ENCODE data around the gene ORAI3.

The ORAI3 gene

GRCh38 chr16:30957456-30958174 is 8.7 kb downstream of the ORAI3 start, which contains the start of gene SETD1A:
Gene SETD1A (plus strand): TSS chr16:30957754. CDS start chr16:30958732, 978 bp downstream.
- H3K4me3 ChIP-seq (ENCODE audit: low read depth, low read length) = peak within 1 kb of the TSS; percentile 88
- peak; percentile 97 for DNase-seq (ENCODE audit: low read depth, low spot score)
- no peak for TF ChIP-seq CTCF (IDR thresholded peaks at IDR 0.05; ENCODE audit: low read depth, low read length)
- in situ Hi-C loops (cut with HindIII; ENCODE audit: low sequenced_read_pairs) = no loop called here

GRCh38 chr16:30958175-30959079 is 9.6 kb downstream of the ORAI3 start:
- no peak for TF ChIP-seq CTCF (IDR thresholded peaks at IDR 0.05; ENCODE audit: low read depth, low read length)
- peak overlapping the region; percentile 88 for H3K4me3 ChIP-seq (ENCODE audit: low read depth, low read length)
- in situ Hi-C loops (cut with HindIII; ENCODE audit: low sequenced_read_pairs) = no loop called here
- DNase-seq (ENCODE audit: low read depth, low spot score) = peak; percentile 40

- no peak for DNase-seq (ENCODE audit: low read depth, low spot score)
- H3K4me3 ChIP-seq (ENCODE audit: low read depth, low read length) = no peak overlapping the region
- no peak for TF ChIP-seq CTCF (IDR thresholded peaks at IDR 0.05; ENCODE audit: low read depth, low read length)
- in situ Hi-C loops (cut with HindIII; ENCODE audit: low sequenced_read_pairs) = no loop called here
Measured at GRCh38 chr16:30961384-30961783, 12.5 kb downstream of the ORAI3 start.

GRCh38 chr16:30963925-30964511 is 15.2 kb downstream of the ORAI3 start:
- H3K4me3 ChIP-seq (ENCODE audit: low read depth, low read length) = no peak overlapping the region
- in situ Hi-C loops (cut with HindIII; ENCODE audit: low sequenced_read_pairs) = no loop called here
- no peak for DNase-seq (ENCODE audit: low read depth, low spot score)
- no peak for TF ChIP-seq CTCF (IDR thresholded peaks at IDR 0.05; ENCODE audit: low read depth, low read length)

DNA sequence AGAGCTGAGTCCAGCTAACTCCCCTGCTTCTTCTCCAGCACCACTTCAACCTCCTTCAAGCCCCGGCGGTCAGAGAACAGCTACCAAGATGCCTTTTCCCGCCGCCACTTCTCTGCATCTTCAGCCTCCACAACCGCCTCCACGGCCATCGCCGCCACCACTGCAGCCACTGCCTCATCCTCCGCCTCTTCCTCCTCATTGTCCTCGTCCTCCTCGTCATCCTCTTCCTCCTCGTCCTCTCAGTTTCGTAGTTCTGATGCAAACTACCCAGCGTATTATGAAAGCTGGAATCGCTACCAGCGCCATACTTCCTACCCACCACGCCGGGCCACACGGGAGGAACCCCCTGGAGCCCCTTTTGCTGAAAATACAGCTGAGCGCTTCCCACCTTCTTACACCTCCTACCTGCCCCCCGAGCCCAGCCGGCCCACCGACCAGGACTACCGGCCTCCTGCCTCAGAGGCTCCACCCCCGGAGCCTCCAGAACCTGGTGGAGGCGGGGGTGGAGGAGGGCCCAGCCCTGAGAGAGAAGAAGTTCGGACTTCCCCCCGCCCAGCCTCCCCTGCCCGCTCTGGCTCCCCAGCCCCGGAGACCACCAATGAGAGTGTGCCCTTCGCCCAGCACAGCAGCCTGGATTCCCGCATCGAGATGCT is 15.8 kb downstream of the ORAI3 start:
- no peak for DNase-seq (ENCODE audit: low read depth, low spot score)
- TF ChIP-seq CTCF (IDR thresholded peaks at IDR 0.05; ENCODE audit: low read depth, low read length) = no peak
- in situ Hi-C loops (cut with HindIII; ENCODE audit: low sequenced_read_pairs) = no loop called here
- H3K4me3 ChIP-seq (ENCODE audit: low read depth, low read length) = no peak overlapping the region

DNA sequence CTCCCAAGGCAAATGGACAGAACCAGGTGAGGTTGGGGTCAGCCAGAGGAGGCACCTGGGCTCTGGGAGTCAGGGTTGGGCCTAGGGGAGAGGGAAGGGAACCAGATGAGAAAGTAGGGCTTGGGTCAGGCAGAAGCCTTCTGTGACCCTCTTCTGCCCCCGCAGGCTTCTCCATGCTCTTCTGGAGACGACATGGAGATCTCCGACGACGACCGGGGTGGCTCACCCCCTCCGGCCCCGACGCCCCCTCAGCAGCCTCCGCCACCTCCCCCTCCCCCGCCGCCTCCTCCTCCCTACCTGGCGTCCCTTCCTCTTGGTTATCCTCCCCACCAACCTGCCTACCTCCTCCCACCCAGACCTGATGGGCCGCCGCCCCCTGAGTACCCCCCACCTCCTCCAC is 16.6 kb downstream of the ORAI3 start:
- DNase-seq (ENCODE audit: low read depth, low spot score) = no peak
- no peak for TF ChIP-seq CTCF (IDR thresholded peaks at IDR 0.05; ENCODE audit: low read depth, low read length)
- in situ Hi-C loops (cut with HindIII; ENCODE audit: low sequenced_read_pairs) = no loop called here
- no peak overlapping the region for H3K4me3 ChIP-seq (ENCODE audit: low read depth, low read length)
